SK-N-MC (cell line): ENCODE measurements around the gene TLDC2.

Experiments used
- EZH2 ChIP-seq: fragments of 200-600 bp; sonication (generic); IDR thresholded peaks from one replicate; pipeline ENCODE4 v1.6.1; 2017; ENCODE audit warnings: antibody characterized with exemption
- POLR2AphosphoS5 ChIP-seq: IDR thresholded peaks from 2 replicates; pipeline ENCODE4 v1.6.1; 2012; ENCODE audit warnings: mild to moderate bottlenecking, low read depth, low read length, borderline replicate concordance

DNA sequence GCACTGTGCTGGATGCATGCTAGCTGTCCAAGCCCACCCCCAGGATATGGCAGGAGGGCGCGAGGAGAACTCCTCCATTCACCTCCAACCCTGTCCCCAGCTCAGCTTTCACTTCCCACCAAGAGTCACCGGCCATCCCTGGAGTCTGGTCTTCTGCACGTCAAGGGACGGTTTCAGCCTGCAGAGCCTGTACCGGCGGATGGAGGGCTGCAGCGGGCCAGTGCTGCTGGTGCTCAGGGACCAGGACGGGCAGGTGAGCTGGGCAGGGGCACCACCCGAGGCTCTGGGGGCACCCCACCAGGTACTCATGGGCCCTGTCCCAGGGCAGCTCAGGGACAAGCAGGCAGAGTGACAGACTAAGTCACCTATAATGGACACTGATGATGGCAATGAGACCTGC, 3.0 kb downstream of the TLDC2 start:
- TF ChIP-seq EZH2 (no peak), POLR2AphosphoS5 (no peak)
